HG02610 (cell line): Measurements from ENCODE around the gene C1QC.

ENCODE experiments used
- ATAC-seq: cut with Tn5 transposase; IDR thresholded peaks from one replicate; pipeline ENCODE4 v1.9.1; 2021; ENCODE audit warnings: mild to moderate bottlenecking, moderate library complexity; ENCODE audit not compliant: unreplicated experiment

Gene C1QC

GRCh38 chr1:22643381-22643780 is at the start of gene C1QC:
C1QC (plus strand) TSS chr1:22643633; CDS start chr1:22644024, 391 bp downstream.
- ATAC-seq, result no peak

DNA sequence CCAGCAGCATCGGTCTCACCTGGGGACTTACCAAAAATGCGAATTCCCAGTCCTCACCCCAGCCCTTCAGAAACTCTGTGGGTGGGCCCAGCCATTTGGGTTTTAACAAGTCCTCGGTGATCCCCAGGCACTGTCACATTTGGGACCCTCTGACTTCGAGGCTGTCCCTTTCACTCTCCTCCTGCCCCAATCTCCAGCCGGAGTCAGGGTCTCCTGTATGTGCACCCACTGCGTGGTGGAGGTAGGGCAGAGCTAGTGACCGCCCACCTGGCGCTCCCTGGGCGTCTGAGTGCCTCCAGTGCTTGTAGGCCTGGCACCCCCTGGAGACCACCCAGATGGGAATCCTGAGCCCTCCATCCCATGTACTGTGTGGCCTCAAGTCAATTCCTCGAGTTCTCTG is 49.0 kb upstream of the C1QC start:
- ATAC-seq, result no peak

- no peak for ATAC-seq
Measured at GRCh38 chr1:22595108-22595507, 48.3 kb upstream of the C1QC start.

- ATAC-seq, result no peak
Measured at GRCh38 chr1:22597301-22597965, 46.0 kb upstream of the C1QC start.

GRCh38 chr1:22597996-22598395 is 45.4 kb upstream of the C1QC start:
- no peak for ATAC-seq

DNA sequence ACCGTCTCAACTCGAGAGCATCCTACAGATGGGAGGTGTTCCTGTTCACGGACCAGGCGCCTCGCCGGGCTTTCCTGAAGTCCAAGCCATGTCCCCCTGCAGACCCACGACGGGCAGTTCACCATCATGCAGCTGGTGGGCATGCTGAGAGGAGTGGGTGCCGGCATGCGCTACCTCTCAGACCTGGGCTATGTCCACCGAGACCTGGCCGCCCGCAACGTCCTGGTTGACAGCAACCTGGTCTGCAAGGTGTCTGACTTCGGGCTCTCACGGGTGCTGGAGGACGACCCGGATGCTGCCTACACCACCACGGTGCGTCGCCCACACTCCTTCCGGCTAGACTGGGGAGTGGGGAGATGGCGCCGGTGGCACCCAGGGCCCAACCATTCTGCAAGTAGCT is 44.7 kb upstream of the C1QC start:
- no peak for ATAC-seq

DNA sequence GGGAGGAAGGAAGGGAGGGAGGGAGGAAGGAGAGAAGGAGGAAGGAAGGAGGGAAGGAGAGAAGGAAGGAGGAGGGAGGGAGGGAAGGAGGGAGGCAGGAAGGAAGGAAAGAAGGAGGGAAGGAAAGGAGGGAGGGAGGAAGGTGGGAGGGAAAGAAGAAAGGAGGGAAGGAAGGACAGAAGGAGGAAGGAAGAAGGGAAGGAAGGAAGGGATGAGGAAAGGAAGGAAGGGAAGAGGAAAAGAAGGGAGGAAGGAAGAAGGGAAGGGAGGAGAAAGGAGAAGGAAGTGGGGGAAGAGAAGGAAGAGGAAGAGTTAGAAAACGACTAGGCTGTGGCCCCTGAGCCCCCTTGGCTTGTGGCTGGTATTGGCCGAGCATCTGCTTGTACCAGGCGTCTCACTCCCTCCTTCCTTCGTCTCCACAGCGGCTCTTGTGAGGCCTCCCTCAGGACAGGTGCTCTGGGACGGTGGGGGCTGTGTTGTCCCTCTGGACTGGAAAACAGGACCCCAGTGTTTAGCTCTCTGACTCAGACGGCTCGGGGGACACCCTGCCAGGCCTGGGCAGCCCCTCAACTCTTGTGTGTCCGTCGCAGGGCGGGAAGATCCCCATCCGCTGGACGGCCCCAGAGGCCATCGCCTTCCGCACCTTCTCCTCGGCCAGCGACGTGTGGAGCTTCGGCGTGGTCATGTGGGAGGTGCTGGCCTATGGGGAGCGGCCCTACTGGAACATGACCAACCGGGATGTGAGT is 43.2 kb upstream of the C1QC start:
- ATAC-seq, result no peak

- ATAC-seq, result no peak
Measured at GRCh38 chr1:22600817-22601605, 42.4 kb upstream of the C1QC start.

DNA sequence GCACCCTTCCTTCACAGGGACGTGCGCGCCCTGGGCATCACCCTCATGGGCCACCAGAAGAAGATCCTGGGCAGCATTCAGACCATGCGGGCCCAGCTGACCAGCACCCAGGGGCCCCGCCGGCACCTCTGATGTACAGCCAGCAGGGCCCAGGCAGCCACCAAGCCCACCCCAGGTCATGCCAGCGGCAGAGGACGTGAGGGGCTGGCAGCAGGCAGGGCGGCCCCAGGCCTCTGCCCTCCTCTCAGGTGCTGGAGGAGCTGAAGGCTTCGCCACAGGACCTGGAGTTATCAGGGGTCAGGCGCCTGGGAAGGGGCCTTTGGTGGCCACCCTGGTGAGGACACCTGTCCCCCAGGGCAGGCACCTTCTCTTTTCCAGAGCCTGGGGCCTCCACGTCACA is 41.8 kb upstream of the C1QC start:
- ATAC-seq, result no peak

- ATAC-seq, result no peak
Measured at GRCh38 chr1:22602060-22602740, 41.2 kb upstream of the C1QC start.

DNA sequence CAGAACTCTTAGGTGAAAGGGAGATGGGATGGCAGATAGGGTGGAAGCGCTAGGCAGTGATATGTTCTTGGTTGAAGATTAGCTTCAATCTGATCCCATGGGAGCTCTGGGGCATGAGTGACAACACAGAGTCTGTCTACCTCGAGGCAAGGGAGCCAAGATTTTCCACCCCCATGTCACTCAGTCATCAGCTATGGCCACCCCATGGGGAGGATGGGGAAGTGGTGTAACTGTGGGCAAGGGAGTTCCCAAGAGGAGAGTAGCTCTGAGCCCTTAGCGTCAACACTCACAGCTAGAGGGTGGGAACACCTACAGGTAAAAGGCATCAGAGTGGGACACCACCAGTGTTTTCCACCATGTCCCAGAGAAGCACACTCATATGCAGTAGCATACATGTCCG is 37.3 kb upstream of the C1QC start:
- no peak for ATAC-seq

DNA sequence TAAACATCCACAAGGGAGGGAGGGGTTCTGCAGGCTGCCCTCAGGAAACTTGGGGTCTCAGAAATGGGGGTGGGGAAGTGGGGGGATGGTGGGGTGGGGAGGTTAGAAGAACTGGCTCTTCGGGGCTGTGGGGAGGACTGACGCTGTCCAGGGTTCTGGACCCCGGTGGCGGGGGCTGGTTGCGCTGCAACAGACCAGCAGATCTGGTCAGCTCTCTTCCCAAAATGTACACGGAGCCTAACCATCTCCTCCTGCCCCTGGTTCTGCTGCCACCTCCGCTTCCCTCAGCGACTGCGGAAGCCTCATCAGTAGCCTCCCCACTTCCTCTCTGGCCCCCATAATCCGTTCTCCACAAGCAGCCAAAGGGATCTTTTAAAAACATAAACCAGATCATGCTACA is 36.3 kb upstream of the C1QC start:
- ATAC-seq, result no peak

- ATAC-seq, result no peak
Measured at GRCh38 chr1:22608361-22608760, 35.1 kb upstream of the C1QC start.

GRCh38 chr1:22609291-22609690 is 34.1 kb upstream of the C1QC start:
- ATAC-seq, result no peak

DNA sequence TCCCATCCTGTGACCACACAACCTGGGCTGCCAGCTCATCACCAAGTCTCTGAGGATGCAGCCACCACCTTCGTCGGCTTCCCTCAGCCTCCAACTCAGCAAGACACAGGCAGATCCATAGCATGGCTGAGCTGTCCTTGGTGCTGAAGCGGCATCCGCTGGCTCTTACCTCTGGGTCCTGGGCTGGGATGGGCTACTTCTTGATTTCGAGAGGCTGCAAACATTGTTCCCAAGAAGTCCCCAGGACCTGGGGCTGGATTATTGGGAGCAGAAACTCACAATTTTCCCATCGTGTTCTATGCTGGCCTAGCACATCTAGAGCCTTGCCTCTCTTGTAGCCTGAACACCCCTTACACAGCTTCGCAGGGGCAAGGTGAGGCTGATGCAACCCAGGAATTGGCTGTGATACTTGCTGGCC is 31.9 kb upstream of the C1QC start:
- no peak for ATAC-seq

GRCh38 chr1:22612671-22613571 is 30.5 kb upstream of the C1QC start:
- ATAC-seq, result no peak

DNA sequence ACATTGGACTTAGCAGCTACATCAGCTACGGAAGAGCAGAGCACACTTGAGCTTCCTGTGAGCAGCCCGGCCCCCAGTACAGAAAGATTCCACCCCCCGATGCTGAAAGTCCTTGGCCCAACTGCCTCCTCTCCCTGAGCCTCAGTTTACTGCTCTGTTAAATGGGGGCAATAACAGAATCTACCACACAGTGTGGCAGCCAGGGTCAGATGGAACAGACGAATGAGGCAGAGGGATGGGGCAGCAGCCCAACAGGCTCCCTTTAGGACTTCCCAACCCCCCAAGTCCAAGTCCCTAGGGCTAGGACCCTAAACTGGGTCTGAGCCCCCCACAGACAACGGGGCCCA is 29.9 kb upstream of the C1QC start:
- no peak for ATAC-seq

- ATAC-seq, result no peak
Measured at GRCh38 chr1:22613951-22614350, 29.5 kb upstream of the C1QC start.

DNA sequence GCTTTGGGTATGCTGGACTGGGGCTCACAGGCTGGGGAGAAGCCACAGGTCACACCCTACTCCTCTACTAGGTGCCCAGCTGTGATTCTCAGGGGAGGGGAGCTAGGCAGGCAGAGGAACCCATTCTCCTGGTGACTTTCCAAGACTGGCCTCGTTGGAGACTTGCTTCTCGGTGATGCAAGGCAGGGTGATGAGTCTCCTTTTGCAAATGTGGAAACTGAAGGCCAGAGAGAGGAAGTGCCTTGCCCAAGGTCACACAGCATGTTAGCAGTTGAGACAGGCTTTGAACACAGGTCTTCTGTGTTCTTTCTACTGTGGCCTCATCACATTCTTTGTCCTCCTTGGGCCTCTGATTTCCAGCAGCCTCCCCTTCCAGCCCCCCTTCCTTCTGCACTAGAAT is 27.5 kb upstream of the C1QC start:
- no peak for ATAC-seq

DNA sequence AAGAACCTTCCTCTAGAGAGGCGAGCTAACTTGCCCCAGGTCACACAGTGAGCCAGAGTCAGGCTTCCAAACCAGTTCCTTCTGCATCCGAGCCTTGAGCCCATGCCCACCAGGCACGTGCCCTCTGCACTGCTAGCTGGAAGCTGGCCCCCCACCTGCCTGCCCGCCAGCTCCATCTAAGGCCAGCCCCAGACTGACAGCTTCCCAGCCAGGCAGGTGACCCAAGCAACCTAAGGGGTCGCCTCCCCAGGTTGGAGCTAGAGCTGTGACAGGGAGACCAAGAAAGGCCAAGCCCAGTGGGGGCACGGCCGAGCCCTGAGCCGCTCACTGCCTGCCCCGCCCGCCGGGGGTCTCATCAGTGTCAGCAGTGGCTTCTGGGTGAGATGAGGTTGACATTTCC is 26.9 kb upstream of the C1QC start:
- no peak for ATAC-seq
